Endodermal cell (in vitro differentiated cells): ENCODE results near the gene MEX3A. TPM values are rescaled to one million over a fixed set of nuclear protein-coding genes. Genes with fewer than 3 reads are reported as not detected.
A peak's percentile ranks its signal among the peaks of the same experiment; 100 is the strongest.

Experiments used
- DNase-seq: peaks from one replicate; pipeline ENCODE4 v3.0.0-alpha.2; 2017
- H3K27ac ChIP-seq: 2 replicates; pipeline ENCODE4 v1.5.1; 2013; ENCODE audit warnings: mild to moderate bottlenecking, low read depth, low read length, moderate library complexity
- H3K27me3 ChIP-seq: 2 replicates; pipeline ENCODE4 v1.6.1; 2013; ENCODE audit warnings: mild to moderate bottlenecking, low read length, moderate library complexity; ENCODE audit not compliant: insufficient read depth, control insufficient read depth, poor library complexity, severe bottlenecking
- H3K36me3 ChIP-seq: 2 replicates; pipeline ENCODE4 v1.7.0; 2013; ENCODE audit warnings: mild to moderate bottlenecking, low read length, moderate library complexity; ENCODE audit not compliant: control insufficient read depth, insufficient read depth
- H3K4me1 ChIP-seq: one replicate; pipeline ENCODE4 v1.7.0; 2013; ENCODE audit warnings: low read length; ENCODE audit not compliant: control insufficient read depth, insufficient read depth
- H3K4me3 ChIP-seq: 2 replicates; pipeline ENCODE4 v1.5.1; 2013; ENCODE audit warnings: mild to moderate bottlenecking, low read length, moderate library complexity
- H3K9ac ChIP-seq: 2 replicates; pipeline ENCODE4 v1.6.1; 2013; ENCODE audit warnings: mild to moderate bottlenecking, low read length, moderate library complexity; ENCODE audit not compliant: poor library complexity, severe bottlenecking; ENCODE audit errors: extremely low read depth
- H3K9me3 ChIP-seq: 2 replicates; pipeline ENCODE4 v1.6.1; 2013; ENCODE audit warnings: mild to moderate bottlenecking, low read length, moderate library complexity; ENCODE audit not compliant: control insufficient read depth
- H3K27ac Mint-ChIP-seq: 2 replicates; pipeline ENCODE4 v1.8.0; 2020; ENCODE audit warnings: mixed read lengths
- H3K27me3 Mint-ChIP-seq: 2 replicates; pipeline ENCODE4 v1.8.0; 2021; ENCODE audit warnings: mild to moderate bottlenecking, mixed read lengths; ENCODE audit not compliant: insufficient read depth
- H3K36me3 Mint-ChIP-seq: 2 replicates; pipeline ENCODE4 v1.8.0; 2020; ENCODE audit warnings: low read depth, mixed read lengths
- H3K4me1 Mint-ChIP-seq: 2 replicates; pipeline ENCODE4 v1.8.0; 2020; ENCODE audit warnings: mixed read lengths
- H3K4me3 Mint-ChIP-seq: 2 replicates; pipeline ENCODE4 v1.8.0; 2020; ENCODE audit warnings: mild to moderate bottlenecking, moderate library complexity, mixed read lengths
- H3K9me3 Mint-ChIP-seq: 2 replicates; pipeline ENCODE4 v1.8.0; 2020; ENCODE audit warnings: mild to moderate bottlenecking, mixed read lengths
- WGBS, 2 experiments: methylation state at CpG; one replicate each; pipeline versions ENCODE4 v1.1.5 to v1.1.7; 2013; ENCODE audit warnings: missing lambda C conversion rate in 2 of 2, mixed read lengths in 1 of 2; ENCODE audit not compliant: insufficient coverage in 1 of 2, insufficient read length in 1 of 2; 5-methylcytosine and 5-hydroxymethylcytosine counted together
- total RNA-seq, 2 donors: library from RNA; stranded (reverse); fragmentation: NEBNext Ultra II Directional in 1 of 2; extraction: Animal tissue kit (Norgen Biotek cat#: 25700) in 1 of 2; gene quantifications; 2 replicates in 1 of 2; 3 replicates in 1 of 2; pipeline ENCODE4 v1.2.1, GENCODE V29; 2021
- TF ChIP-seq, protein P1 (sequence below): fragments of 200-600 bp; sonication (generic); conservative IDR thresholded peaks from 2 replicates; pipeline ENCODE4 v1.5.0; 2021; ENCODE audit warnings: antibody characterized with exemption, mild to moderate bottlenecking

The MEX3A gene
- total RNA-seq, 2 donors from 2014 or later, result 91.8 to 94.3 TPM

- WGBS, 2 experiments, result 83 to 88% methylated on average over 13 to 19 of the region's 19 CpGs
Observed at GRCh38 chr1:156077430-156077760, 4.9 kb downstream of the MEX3A start.

GRCh38 chr1:156076609-156077429 is 5.4 kb downstream of the MEX3A start:
- Mint-ChIP-seq H3K27ac (peak overlapping the region; percentile 94), H3K4me1 (peaks cover 71% of the 10 kb centered on the region), H3K9me3 (no peaks in the 10 kb centered on the region), H3K4me3 (peak overlapping the region; percentile 99), H3K27me3 (no peaks in the 10 kb centered on the region), H3K36me3 (peaks cover 49% of the 10 kb centered on the region)
- Histone ChIP-seq H3K27me3 (no peaks in the 10 kb centered on the region), H3K9ac (no peak overlapping the region), H3K9me3 (no peaks in the 10 kb centered on the region), H3K36me3 (peaks cover 66% of the 10 kb centered on the region), H3K4me3 (peak overlapping the region; percentile 38), H3K4me1 (peaks cover 26% of the 10 kb centered on the region), H3K27ac (peak overlapping the region; percentile 71)
- DNase-seq, result peak; percentile 85
- TF ChIP-seq, protein P1, sequence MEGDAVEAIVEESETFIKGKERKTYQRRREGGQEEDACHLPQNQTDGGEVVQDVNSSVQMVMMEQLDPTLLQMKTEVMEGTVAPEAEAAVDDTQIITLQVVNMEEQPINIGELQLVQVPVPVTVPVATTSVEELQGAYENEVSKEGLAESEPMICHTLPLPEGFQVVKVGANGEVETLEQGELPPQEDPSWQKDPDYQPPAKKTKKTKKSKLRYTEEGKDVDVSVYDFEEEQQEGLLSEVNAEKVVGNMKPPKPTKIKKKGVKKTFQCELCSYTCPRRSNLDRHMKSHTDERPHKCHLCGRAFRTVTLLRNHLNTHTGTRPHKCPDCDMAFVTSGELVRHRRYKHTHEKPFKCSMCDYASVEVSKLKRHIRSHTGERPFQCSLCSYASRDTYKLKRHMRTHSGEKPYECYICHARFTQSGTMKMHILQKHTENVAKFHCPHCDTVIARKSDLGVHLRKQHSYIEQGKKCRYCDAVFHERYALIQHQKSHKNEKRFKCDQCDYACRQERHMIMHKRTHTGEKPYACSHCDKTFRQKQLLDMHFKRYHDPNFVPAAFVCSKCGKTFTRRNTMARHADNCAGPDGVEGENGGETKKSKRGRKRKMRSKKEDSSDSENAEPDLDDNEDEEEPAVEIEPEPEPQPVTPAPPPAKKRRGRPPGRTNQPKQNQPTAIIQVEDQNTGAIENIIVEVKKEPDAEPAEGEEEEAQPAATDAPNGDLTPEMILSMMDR, result no peak
- WGBS, 2 experiments, result 59 to 61% methylated on average over 28 to 73 of the region's 73 CpGs

More at GRCh38 chr1:156077430-156077760, 4.9 kb downstream of the MEX3A start:
- Mint-ChIP-seq H3K27ac (peak overlapping the region; percentile 94), H3K4me1 (peaks cover 69% of the 10 kb centered on the region), H3K27me3 (no peaks in the 10 kb centered on the region), H3K4me3 (peak overlapping the region; percentile 99), H3K9me3 (no peaks in the 10 kb centered on the region), H3K36me3 (peaks cover 47% of the 10 kb centered on the region)
- Histone ChIP-seq H3K36me3 (peaks cover 65% of the 10 kb centered on the region), H3K4me1 (peaks cover 26% of the 10 kb centered on the region), H3K27ac (peak overlapping the region; percentile 71), H3K4me3 (peak overlapping the region; percentile 96), H3K9ac (peak overlapping the region; percentile 39), H3K9me3 (no peaks in the 10 kb centered on the region), H3K27me3 (no peaks in the 10 kb centered on the region)
- peak; percentile 67 for DNase-seq
- TF ChIP-seq, protein P1, result no peak

GRCh38 chr1:156075775-156076204 is 6.5 kb downstream of the MEX3A start:
- Histone ChIP-seq H3K9ac (no peak overlapping the region), H3K4me1 (peaks cover 26% of the 10 kb centered on the region), H3K27ac (peak overlapping the region; percentile 69), H3K36me3 (peaks cover 66% of the 10 kb centered on the region), H3K27me3 (no peaks in the 10 kb centered on the region), H3K4me3 (no peak overlapping the region), H3K9me3 (no peaks in the 10 kb centered on the region)
- peaks cover 49% of the 10 kb centered on the region for H3K36me3 Mint-ChIP-seq
- DNase-seq, result peak; percentile 49
- TF ChIP-seq, protein P1, result no peak
- WGBS, 2 experiments, result 64 to 86% methylated on average over 1 to 3 of the region's 4 CpGs
- H3K4me1 Mint-ChIP-seq, result peaks cover 74% of the 10 kb centered on the region
- H3K9me3 Mint-ChIP-seq, result no peaks in the 10 kb centered on the region
- peak overlapping the region; percentile 75 for H3K27ac Mint-ChIP-seq
- H3K4me3 Mint-ChIP-seq, result peak overlapping the region; percentile 99
- H3K27me3 Mint-ChIP-seq, result no peaks in the 10 kb centered on the region
